GM19395 (cell line): ENCODE results near the gene EEPD1.
"Not testable (repeated sequence)": the region's sequence is repeated elsewhere in the genome, so short reads cannot be mapped to it uniquely, and the experiment has no call there.

Experiments
- ATAC-seq: cut with Tn5 transposase; IDR thresholded peaks from one replicate; pipeline ENCODE4 v1.9.1; 2021; ENCODE audit warnings: mild to moderate bottlenecking, moderate library complexity; ENCODE audit not compliant: unreplicated experiment

EEPD1 gene

GRCh38 chr7:36312915-36313334, 159.9 kb downstream of the EEPD1 start:
- no peak for ATAC-seq

- ATAC-seq = no peak
Measured at GRCh38 chr7:36313607-36314006, 160.6 kb downstream of the EEPD1 start.

GRCh38 chr7:36314491-36314890, 161.4 kb downstream of the EEPD1 start:
- ATAC-seq = no peak

- no peak for ATAC-seq
Measured at GRCh38 chr7:36315309-36315944, 162.4 kb downstream of the EEPD1 start.

GRCh38 chr7:36316319-36316718, 163.3 kb downstream of the EEPD1 start:
- no peak for ATAC-seq

GRCh38 chr7:36317276-36317675, 164.2 kb downstream of the EEPD1 start:
- no peak for ATAC-seq

- no peak for ATAC-seq
Measured at GRCh38 chr7:36318116-36318515, 165.1 kb downstream of the EEPD1 start.

- ATAC-seq = not testable (repeated sequence)
Measured at GRCh38 chr7:36321284-36321683, 168.2 kb downstream of the EEPD1 start.

GRCh38 chr7:36336390-36336789, 183.3 kb downstream of the EEPD1 start:
- ATAC-seq = no peak

- no peak for ATAC-seq
Measured at GRCh38 chr7:36338256-36338655, 185.2 kb downstream of the EEPD1 start.

- ATAC-seq = no peak
Measured at GRCh38 chr7:36343548-36343947, 190.5 kb downstream of the EEPD1 start.

- ATAC-seq = no peak
Measured at GRCh38 chr7:36344622-36345021, 191.6 kb downstream of the EEPD1 start.

GRCh38 chr7:36346260-36346831, 193.3 kb downstream of the EEPD1 start:
- no peak for ATAC-seq

- ATAC-seq = no peak
Measured at GRCh38 chr7:36348256-36348655, 195.2 kb downstream of the EEPD1 start.

GRCh38 chr7:36348771-36349170, 195.7 kb downstream of the EEPD1 start:
- no peak for ATAC-seq

- no peak for ATAC-seq
Measured at GRCh38 chr7:36349626-36350025, 196.6 kb downstream of the EEPD1 start.
